HG03280 (cell line): Measurements from ENCODE around the gene SLC25A24.
"Not testable (repeated sequence)": the region's sequence is repeated elsewhere in the genome, so short reads cannot be mapped to it uniquely, and the experiment has no call there.

Source experiments
- ATAC-seq: cut with Tn5 transposase; IDR thresholded peaks from one replicate; pipeline ENCODE4 v1.9.1; 2021; ENCODE audit warnings: mild to moderate bottlenecking, moderate library complexity; ENCODE audit not compliant: unreplicated experiment

SLC25A24 gene

DNA sequence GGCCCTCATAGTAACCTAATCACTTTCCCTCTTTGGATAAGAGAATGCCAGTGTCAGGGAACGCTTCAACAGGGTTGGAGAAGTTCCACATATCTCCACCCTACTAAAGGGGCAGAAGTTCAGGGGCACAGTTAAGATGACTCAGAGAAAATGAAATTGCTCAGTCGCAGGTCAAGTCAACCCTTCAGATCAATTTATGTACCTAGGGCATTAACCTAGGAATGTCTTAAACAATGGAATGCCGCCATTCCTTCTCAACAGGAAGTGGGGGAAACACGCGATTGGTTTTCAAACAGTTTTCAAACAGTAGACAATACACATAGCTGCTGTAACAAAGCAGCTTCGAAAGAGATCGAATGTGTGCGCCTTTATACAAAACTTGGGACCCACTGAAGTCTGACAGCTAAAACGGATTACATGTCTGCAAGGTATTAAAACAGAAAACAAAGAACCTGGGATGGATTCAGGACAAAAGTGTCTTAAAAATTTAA, 897 bp downstream of the SLC25A24 start:
- no peak for ATAC-seq

DNA sequence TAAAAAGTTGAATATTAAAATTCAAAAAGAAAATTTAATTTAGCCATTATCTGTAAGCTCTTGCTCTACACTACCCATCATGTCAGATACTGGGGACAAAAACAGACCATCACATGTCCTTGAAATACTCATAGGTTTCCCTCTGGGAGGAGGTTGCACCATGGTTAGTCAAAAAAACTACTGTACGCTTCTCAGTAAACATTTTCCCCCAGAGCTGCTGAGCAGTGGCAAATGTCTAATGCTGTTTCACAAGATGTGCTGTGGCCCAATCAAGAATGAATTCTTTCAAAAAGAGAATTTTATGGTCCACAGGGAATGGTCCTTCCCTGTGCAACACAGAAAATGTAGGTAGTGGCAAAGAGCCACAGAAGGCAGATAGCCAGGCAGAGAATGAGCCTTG, 6.1 kb downstream of the SLC25A24 start:
- ATAC-seq = no peak

DNA sequence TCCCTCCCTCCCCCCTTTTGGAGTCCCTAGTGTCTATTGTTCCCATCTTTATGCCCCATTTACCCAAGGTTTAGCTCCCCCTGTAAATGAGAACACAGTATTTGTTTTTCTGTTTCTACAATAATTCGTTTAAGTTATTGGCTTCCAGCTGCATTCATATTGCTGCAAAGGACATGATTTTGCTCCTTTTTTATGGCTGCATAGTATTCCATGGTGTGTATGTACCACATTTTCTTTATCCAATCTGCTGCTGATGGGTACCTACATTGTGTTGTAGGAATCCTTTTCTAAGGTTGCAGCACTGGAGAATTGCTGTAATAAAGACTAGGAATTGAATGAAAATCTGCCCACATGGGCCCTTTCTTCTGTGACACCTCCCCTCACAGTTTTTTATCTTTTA, 6.8 kb downstream of the SLC25A24 start:
- ATAC-seq = no peak

DNA sequence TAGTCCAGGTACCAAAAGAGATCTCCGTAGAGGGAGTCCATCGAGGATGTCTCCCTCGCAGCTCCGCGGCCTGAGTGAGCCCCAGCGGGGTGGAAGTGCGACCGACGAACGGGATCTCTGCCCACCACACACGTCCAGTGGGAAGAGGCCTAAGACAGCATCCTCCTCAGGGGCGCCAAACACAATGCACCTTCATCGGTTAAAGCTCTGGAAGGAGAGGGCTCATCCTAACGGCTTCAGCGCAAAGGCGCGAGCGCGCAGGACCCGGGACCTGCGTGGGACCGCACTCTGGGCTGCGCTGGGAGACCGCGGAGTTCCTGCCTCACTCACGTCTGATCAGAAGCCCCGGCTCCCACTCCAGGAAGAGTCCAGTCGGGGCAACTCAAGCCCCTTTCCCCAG, 7.6 kb downstream of the SLC25A24 start:
- no peak for ATAC-seq

DNA sequence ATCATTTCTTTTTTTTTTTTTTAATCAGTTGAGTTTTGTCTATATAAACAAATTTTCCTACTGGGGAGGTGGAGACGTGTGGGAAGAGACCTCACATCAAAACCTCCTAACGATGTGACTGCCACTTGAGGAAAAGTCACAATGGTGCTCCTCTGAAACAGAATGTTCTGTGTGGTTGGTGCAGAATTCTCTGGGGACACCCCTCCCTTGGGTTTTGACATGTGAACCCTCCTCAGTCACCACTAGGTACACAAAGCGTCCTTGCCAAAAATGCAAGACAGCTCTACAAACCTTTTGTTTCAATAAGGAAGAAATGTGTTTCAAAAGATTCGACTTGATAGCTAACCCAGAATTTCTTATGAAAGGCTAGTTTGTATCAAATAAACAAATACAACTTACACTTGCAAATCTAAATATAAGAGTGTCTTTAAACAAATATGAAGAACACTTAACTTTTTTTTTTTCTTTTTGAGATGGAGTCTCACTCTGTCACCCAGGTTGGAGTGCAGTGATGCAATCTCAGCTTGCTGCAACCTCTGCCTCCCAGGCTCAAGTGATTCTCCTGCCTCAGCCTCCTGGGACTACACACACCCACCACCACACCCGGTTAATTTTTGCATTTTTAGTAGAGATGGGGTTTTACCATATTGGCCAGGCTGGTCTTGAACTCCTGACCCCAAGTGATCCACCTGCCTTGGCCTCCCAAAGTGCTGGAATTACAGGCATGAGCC, 9.3 kb downstream of the SLC25A24 start:
- ATAC-seq = no peak

DNA sequence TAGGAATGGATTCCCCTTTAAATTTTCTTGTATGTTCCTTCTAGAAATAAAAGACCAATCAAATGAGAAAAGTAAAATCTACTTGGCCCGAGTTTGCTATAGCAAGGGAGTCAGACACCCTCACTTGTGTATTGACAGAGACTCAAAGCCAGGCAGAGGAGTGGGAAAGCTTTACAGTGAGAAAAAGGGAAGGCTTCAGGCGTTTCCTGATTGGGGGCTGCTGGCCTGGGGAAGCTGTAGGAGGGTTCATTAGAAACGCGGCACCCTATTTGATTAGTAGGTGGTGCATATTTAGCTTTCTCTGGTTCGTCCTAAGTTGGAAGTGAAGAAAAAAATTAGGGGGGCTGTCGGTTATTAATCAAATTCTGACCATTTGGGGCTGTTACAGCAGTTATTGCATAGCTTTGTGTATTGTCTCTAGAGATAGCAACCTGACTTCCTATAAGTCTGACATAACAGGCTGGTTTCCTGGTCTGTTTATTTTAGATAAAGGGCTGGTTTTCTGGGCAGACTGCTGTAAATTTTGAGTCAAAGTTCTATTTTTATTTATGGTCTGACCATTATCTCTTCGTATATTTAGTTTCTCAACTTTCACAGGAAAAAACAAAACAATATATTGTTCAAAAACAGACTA, 10.0 kb downstream of the SLC25A24 start:
- no peak for ATAC-seq

DNA sequence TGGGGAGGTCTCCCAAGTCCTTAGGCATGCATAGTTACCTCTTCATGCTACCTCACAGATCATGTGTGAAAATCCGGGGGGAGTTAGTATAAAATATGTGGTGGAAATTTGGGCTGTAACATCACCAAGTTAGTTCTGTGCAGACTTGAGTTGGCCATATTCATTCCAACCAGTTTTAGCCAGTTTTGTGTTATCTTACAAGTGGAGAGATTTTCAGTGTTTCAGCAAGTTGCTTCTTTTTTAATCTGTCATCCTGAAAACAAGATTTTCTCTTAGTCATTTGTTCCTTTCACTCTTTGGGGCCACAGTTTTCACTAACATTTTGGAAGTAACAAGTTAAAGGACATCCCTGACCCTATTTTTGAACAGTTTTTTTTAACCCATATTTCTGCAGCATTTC, 11.3 kb downstream of the SLC25A24 start:
- ATAC-seq = no peak

DNA sequence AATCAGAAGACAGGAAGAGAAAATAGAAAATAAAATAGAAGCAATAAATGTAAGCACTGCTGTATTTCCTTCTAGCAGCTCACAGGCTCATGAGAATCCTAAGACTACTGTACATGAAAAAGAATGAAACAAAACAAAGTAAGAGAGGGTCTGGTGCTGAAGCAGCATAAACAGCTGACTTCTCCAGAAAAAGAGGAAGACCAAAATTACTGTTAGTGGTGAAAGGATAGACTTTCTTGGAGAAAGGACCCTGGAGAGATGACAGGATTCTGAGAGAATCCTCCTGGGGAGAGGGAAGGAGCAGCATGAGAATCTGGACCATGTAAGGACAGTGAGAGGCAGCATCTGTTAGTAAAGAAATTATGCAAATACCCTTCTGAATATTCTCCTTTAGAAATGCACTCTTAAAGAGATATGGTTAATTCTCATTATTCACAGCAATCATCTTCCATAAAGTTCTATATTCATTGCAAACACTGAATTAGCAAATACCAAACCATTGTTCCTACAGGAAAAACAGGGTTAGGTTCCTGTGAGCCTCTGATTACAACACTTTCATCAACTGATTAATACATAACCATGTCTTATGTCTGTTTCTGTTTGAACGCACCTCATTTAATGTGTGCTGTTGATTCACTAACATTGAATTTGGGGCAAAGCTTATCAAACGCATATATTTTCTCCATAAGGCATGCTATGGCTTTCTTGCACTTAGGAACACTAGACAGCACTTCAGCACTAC, 17.0 kb downstream of the SLC25A24 start:
- ATAC-seq = no peak

DNA sequence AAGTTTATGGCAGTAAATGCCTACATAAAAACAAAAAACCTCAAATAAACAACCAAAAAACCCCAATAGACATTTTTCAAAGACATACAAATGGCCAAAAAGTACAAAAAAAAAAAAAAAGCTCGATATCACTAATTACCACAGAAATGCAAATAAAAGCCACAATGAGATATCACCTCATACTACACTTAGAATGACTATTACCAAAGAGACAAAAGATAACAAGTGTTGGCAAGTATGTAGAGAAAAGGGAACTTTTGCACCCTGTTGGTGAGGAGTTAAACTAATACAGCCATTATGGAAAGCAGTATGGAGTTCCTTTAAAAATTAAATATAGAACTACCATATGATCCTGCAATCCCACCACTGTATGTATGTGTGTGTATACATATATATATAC, 21.1 kb downstream of the SLC25A24 start:
- no peak for ATAC-seq

DNA sequence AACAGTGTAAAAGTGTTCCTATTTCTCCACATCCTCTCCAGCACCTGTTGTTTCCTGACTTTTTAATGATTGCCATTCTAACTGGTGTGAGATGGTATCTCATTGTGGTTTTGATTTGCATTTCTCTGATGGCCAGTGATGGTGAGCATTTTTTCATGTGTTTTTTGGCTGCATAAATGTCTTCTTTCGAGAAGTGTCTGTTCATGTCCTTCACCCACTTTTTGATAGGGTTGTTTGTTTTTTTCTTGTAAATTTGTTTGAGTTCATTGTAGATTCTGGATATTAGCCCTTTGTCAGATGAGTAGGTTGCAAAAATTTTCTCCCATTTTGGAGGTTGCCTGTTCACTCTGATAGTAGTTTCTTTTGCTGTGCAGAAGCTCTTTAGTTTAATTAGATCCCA, 37.7 kb downstream of the SLC25A24 start:
- ATAC-seq = not testable (repeated sequence)

DNA sequence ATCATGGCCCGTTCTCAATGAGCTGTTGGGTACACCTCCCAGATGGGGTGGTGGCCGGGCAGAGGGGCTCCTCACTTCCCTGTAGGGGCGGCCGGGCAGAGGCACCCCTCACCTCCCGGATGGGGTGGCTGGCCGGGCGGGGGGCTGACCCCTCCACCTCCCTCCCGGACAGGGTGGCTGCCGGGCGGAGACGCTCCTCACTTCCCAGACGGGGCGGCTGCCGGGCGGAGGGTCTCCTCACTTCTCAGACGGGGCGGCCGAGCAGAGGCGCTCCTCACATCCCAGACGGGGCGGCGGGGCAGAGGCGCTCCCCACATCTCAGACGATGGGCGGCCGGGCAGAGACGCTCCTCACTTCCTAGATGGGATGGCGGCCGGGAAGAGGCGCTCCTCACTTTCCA, 40.2 kb downstream of the SLC25A24 start:
- ATAC-seq = not testable (repeated sequence)

DNA sequence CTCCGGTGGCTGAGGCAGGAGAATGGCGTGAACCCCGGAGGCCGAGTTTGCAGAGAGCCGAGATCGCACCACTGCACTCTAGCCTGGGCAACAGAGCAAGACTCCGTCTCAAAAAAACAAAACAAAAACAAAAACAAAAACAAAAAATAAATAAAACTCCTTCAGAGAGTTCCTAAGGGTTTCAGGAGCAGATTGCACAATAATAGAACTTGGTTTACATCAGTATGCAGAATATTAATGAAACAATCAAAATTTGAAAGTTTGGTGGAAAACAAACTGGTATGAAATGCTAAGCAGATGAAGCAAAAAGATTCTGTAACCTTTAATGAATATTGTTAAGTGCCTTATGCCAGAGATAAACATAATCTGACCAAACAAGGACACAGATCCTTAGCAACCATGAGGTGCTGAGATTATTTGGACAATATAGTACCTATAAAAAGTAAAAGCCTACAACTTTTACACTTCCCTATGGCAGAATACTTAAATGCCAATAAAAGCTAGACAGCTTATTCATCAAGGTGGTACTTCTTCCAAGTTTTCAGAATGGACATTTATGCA, 41.2 kb downstream of the SLC25A24 start:
- ATAC-seq = no peak

DNA sequence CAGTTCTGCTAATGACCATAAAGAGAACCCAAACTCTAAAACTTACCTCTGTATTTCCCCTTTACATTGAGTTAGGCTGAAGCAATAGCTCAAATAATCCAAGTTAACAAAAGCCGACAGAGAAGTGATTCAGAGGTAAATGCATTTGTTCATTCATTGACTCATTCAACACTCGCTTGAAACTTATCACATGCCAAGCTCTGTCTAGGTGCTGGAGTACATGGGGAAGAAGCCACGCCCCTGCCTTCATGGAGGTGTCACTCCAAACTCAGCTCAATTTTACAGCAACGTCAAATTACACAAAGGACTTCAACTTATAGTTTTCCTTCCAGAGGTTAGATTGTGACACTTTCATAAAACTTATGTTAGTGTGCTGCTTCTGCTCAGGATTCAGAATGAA, 45.8 kb downstream of the SLC25A24 start:
- ATAC-seq = no peak

DNA sequence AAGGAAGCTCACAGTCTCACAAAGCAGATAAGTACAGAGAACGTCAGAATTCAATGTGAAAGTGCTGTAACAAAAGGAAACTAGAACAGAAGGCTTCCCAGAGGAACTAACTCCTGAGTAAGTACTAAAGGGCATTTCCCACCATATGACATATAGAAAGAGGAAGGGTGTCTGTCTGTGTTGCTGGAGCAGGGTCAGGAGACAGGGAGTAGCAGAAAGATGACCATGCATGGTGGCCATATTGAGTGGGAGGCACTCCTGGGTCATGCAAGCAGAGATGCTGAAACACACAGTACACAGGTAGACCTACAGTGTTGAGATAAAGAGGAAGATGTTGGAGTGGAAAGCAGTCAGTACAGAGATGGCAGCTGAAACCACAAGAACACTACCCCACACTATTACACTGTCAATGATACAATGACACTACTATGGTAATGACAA, 47.3 kb downstream of the SLC25A24 start:
- ATAC-seq = no peak

DNA sequence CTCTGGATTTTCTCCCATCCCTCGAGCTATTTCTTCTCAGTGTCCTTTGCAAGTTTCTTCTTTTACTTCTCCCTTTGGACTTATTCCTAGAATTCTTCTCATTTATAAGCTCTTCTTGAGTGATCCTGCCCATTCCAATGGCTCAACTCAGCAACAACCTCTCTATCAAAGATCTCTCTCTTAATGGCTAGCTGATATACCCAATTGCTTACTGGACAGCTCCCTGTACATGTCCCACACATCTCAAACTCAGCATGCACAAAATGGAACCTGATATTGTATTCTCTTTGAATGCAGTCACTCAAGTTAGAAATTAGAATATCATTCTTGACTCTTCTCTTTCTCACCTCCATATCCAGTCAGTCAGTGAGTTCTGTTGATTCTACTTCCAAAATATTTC, 48.6 kb downstream of the SLC25A24 start:
- no peak for ATAC-seq

DNA sequence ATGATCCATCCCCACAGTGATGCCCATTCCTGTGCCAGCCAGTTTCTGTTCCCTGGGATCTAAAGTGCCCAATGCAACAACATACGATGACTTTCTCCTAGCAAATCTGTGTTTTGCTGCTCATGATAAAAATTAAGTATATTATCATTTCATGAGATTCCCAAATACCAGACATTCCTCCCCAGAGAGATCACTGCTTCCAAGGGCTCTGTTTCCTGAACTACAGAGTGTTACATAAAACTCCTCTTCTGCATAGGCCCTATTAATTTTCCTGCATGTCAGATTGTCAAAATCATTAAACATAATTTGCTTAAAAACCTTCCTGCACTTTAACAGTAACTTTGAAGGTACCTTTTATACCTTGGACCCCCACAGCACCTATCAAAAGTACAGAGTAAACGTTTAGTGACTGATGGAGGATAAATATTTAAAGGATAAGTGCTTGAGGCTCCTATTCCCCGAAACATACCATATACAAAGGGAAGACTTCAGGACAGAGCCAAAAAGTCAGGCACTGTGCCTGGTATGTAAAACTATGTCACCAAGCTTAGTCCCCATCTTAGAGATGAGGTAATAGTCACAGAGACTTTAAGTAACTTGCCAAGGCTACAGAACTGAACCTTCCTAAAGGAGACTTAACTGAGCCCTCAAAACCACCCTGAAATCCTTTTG, 50.2 kb downstream of the SLC25A24 start:
- ATAC-seq = no peak

DNA sequence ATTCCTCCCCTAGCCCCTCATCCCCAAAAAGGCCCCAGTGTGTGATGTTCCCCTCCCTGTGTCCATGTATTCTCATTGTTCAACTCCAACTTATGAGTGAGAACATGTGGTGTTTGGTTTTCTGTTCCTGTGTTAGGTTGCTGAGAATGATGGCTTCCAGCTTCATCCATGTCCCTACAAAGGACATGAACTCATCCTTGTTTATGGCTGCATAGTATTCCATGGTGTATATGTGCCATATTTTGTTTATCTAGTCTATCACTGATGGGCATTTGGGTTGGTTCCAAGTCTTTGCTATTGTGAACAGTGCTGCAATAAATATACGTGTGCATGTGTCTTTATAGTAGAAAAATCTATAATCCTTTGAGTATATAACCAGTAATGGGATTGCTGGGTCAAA, 55.6 kb downstream of the SLC25A24 start:
- ATAC-seq = not testable (repeated sequence)

DNA sequence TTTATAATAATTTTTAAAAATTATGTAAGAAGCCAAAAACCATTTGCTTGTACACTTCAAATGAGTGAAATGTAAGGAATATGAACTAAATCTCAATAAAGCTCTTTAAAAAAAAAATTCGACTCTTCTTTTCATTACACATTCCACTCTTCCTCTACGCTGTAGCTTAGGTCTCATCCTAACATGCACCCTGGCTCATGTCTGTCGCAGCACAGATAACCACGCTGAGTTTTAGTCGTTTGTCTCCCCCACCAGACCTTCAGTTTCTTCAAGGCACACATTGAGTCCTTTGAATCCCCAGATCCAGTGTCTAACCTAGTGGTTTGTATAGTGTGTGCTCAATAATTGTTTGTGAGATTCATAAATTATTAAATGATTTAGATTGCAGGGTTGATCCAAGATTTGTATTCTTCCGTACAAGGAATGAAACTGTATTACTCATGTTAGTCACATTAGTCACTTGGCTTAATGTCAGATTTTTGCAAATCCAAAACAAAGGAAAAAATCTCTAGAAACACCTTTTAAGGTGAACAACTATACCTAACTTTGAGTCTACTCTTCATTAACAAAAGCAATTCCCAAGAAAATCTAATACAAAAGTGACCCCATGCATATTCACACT, 57.3 kb downstream of the SLC25A24 start:
- no peak for ATAC-seq

DNA sequence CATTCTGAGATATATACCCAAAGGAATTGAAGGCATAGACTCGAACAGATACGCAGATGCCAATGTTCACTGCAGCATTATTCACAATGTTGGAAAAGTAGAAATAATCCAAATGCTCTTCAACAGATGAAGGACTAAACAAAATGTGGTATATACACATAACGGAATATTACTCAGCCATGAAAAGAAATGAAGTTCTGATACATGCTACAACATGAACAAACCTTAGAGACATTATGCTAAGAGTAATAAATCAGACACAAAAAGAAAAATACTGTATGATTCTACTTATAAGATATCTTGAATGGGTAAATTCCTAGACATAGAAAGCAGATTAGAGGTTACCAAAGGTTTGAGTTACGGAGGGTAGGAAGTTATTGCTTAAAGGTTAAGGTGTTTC, 57.9 kb downstream of the SLC25A24 start:
- ATAC-seq = no peak

DNA sequence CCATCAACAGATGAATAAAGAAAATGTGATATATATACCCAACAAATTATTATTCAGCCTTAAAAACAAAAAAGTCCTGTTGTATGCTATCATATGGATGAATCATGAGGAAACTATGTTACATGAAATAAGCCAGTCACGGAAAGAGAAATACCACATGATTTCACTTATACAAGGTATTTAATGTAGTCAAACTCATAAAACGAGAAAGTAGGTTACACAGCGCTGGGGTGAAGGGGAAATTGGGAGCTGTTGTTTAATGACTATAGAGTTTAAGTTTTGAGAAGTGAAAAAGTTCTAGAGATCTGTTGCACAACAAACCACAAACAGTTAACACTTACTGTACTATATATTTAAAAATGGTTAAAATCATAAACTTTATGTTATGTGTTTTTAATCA, 58.5 kb downstream of the SLC25A24 start:
- ATAC-seq = no peak

DNA sequence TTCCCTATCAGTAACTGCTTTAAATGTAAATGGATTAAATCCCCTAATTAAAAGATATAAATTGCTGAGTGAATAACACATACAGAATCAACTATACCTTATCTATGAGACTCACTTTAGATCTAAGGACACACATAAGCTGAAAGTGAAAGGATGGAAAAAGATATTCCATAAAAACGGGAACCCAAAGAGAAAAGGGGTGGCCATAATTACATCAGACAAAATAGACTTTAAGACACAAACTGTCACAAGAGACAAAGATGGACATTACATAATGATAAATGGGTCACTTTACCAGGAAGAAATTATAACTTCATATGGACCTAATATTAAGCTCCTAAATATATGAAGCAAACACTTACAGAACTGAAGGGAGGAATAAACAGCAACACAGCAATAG, 59.2 kb downstream of the SLC25A24 start:
- ATAC-seq = no peak
